ENCODE results near the gene TSPO.
"Not testable (repeated sequence)": the region's sequence is repeated elsewhere in the genome, so short reads cannot be mapped to it uniquely, and the experiment has no call there.

Gene TSPO

DNA sequence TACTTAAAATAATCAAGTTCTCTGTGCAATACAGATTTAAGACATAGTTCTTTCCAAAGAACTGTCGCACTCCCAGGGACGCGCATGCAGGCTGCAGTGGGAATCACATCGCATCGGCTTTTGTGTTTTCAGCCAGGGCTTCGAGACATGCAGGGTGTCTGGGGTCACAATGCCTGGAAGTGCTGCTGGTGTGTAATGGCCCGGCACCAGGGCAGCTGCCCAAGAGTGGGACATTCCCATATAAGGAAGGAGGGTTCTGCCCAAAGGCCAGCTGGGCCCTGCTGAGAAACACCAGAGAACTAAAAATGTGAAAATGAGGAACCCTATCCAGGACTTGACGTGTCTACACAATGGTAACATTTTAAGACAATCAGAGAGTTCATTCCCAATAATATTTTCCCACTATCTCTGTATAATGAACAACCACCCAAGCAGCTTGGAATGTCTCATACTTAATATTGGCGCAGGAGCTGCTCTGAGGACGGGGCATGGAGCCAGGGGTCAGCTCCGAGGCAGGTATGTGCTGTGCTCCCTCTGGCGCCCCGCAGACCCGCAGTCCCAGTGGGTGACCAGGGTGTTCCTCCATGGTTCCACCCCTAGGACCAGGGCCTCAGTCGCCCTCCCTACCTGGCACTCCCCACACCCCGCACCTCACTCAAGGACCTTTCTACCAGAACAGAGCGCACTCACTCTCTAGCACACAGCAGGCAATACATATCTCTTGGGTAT lies 19.4 kb upstream of the TSPO start:
- DNase-seq (ENCODE audit: low spot score): no peak

DNA sequence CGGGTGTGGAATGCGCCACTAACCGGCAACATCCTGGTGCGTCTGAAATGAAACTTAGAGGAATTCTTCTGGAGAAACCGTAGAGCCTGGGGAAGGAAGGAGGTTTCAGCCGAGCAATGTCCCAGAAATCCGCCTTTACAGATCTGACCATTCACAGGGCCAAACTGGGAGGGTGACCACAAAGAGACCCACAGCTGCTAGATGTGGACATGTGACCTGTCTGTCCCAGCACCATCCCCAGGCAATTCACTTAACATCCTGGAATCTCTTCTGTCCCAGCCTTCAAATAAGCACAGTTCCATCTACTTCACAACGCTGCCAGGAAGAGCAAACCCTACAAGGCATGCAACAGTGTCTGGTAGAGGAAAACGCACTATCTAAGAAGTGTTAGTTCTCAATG lies 18.0 kb upstream of the TSPO start:
- DNase-seq (ENCODE audit: low spot score): no peak

DNA sequence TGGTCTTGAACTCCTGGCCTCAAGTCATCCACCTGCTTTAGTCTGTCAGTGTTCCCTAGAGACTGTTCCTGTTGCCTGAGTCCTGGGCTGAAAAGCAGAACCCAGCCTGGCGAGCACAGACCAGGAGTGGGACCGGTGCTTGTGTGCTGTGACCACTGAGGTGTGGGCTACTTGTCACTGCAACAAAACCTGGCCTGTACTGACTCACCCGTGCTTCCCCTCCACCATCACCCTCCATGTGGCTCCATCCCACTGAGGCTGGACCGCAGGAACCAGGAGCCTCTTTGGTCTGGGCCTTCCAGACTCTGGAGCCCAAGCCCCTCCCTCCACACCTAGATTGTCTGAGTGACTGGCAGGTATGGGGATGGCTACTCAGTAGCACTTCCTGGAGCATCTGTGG lies 16.8 kb upstream of the TSPO start:
- DNase-seq (ENCODE audit: low spot score): no peak

DNA sequence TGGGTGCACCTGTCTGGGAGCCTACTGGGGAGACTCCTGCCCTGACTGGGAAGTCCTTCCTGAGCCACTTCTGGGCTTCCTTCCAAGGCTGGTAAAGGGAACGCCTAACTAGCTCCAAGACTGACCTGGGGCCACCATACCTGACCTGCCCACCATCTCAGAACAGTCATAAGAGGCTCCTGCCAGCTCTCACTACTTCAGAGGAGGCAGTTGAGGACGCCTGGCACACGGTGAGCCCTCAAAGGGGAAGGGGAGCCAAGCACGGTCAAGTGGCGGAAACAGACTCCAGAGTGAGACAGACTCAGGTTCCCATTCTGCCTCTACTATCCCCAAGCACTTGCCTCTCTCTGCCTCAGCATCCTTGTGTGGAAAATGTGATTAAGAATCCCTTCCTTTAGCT lies 15.8 kb upstream of the TSPO start:
- DNase-seq (ENCODE audit: low spot score): no peak

DNA sequence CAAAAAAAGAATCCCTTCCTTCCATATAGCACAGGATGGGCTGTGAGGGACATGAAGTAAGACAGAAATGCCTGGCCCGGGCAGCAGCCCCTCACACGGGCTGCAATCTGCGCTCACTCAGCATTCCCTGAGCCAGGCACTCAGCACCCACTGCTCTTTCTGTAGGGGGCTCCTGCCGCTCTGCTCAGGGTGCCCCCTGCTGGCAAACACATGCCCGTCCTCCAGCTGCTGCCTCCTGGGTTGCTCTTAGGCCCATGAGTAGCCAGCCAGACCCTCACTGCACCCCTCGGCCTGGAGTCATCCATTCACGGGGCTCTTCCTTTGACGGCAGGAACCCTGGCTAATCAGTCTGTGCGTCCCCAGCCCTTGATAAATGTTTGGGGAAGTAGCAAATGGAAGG lies 15.1 kb upstream of the TSPO start:
- peak; percentile 88 for DNase-seq (ENCODE audit: low spot score)

DNA sequence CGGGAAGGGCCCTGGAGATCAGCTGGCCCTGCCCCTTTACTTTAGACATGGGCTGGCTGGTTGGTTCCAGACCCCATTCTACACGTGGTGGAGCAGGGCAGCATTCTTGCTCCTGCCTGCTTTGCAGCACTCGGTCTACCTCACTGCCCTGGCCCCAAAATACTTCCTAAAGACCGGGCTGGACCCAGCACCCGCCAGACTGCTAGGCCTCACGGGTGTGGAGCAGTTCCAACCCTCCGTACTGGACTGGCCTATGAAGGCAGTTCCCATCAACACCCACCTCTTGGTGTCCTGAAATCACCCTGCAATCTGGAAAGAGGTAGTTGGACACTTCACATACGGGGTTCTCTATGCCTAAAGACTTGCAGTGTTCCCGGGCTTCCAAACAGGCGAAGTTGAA lies 14.6 kb upstream of the TSPO start:
- DNase-seq (ENCODE audit: low spot score): no peak

DNA sequence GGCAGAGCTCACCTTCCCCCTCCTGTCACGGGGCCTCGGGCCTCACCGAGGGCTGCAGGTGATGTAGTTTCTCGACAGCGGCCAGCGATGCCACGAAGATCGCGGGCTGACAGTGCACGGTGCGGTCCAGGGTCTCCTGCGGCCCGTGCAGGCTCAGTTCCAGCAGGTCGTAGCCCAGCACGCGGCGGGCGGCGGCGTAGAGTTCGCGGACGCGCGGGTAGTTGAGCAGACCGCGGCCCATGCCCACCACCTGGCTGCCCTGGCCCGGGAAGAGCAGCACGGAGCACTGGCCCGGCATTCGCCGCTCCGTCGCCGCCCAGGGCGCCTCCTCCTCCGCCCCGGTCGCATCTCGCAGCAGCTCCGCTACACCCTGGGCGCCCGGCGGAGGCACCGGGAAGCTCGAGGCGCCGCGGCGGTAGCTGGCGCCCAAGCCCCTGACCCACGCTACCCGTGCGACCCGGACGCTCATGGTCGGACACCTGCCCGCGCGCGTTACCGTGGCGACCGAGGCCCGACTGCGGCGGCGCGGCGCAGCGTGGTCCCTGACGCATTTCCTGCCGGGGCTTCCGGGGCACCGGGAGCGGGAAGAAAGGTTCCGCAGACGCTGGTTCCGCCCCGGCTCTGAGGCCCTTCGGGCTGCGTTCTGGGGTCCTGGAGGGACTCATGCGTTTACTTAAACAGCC lies 8.3 kb upstream of the TSPO start, which contains the start of gene MCAT:
MCAT (minus strand) TSS at position 519 of the 683 bp plus-strand sequence; CDS start at position 469, 50 bp downstream.
- peak; percentile 95 for DNase-seq (ENCODE audit: low spot score)

DNA sequence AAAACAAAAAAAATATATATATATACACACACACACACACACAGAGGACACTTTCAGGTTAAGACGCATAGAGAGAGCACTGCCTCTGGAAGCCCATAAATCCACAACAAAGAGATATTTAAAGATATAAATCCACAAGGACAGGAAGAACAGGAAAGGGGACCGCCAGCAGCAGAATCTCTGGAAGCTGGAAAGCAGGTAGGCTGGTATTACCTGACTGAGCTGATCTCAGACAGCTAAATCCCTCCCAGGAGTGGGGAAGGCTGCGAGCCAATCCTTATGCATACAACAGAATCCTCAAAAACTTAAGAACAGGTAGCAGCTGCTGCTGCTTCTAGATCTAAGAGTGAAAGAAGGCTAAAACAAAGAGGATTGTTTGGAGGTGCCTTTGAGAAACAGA lies 6.4 kb upstream of the TSPO start:
- DNase-seq (ENCODE audit: low spot score): no peak

DNA sequence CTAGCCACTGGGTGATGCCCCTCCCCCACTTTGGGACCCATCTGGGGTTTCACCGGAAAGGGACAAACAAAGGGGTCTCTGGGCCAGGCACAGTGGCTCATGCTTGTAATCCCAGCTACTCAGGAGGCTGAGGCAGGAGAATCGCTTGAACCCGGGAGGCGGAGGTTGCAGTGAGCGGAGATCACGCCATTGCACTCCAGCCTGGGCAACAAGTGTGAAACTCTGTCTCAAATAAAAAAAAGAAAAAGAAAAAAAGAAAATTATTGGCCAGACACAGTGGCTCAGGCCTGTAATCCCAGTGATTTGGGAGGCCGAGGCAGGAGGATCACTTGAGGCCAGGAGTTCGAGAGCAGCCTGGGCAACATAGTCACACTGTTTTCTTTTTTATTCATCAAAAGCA lies 6.0 kb upstream of the TSPO start:
- not testable (repeated sequence) for DNase-seq (ENCODE audit: low spot score)

DNA sequence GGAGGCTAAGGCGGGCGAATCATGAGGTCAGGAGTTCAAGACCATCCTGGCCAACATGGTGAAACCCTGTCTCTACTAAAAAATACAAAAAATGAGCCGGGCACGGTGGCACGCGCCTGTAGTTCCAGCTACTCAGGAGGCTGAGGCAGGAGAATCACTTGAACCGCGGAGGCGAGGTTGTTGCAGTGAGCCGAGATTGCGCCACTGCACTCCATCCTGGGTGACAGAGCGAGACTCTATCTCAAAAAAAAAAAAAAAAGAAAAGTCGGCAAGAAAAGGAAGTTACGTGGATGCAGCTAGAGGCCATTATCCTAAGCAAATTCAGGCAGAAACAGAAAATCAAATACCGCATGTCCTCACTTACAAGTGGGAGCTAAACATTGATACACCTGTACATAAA lies 5.0 kb upstream of the TSPO start:
- DNase-seq (ENCODE audit: low spot score): not testable (repeated sequence)

DNA sequence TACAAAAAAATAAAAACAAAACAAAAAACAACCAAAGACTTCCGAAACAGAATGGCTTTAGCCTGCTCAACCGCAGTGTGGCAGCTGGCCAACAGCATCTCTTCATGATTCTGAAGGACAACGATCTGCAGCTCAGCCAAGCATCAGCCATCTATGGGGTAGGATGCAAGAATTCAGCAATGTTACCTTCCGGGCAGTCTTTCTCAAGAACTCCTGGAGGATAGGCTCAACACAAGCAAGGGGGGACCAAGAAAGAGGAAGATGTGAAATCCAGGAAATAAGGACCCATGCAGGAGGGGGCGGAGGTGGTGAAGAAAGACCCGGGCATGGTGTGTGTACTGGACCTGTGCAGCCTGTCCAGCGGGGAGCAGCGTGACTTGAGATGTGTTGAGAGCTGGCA lies 3.5 kb upstream of the TSPO start:
- DNase-seq (ENCODE audit: low spot score): no peak

DNA sequence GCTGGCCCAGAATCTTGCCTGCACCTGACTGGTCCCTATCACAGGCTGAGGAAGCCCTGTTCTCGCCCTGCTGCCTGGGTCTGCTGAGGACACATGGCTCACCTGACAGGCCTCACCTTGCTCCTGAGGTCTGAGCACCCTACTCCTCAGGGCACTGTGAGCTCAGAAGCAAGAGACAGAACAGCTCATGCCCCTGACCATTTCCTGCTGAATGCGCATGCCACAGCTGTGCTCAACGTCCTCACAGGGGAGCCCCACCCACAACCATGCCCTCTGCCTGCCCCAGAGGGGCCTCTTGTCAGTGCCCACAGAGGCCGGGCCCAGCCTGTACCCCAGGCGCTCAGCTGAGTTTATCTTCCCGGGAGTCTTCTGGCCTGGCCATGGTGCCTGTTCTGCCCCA lies 2.8 kb upstream of the TSPO start:
- no peak for DNase-seq (ENCODE audit: low spot score)

DNA sequence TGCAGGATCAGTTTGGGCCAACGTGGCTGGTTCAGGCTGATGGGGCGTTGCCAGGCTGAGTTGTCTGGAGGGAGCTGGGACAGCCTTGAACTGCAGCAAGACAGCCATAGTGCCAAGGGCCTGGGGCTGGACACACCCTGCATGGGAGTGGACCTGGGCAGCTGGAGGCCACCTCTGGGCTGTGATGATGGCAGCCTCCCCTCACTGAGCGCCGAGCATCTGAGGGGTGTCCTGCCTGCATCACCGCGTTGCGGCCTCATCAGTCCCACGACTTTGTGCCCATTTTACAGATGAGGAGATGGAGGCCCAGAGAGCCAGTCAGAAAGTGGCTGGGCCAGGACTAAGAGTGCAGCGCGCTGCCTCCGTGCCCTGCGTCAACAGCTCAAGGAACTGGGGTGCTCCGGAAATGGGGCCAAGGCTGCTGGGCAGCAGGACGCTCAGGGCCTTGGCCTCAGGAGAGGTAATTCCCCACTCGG lies 590 bp upstream of the TSPO start:
- DNase-seq (ENCODE audit: low spot score): no peak

DNA sequence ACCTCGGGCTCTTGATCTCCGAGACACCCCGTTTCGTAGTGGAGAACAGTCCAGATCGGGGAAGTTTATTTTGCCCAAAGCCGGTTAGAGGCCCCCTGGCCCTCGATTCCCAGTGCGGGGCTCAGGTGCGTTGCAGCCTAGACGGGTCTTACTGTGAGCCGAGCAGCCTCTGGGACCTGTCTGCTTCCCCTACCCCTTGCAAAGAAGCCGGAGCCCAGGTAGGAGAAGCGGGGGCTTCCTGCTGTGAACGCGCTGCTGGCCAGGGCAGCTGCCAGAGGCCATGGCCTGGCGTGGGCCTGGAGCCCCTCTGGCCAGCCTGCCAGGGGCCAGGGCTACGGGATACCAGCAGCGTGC lies 621 bp downstream of the TSPO start:
- DNase-seq (ENCODE audit: low spot score): no peak

DNA sequence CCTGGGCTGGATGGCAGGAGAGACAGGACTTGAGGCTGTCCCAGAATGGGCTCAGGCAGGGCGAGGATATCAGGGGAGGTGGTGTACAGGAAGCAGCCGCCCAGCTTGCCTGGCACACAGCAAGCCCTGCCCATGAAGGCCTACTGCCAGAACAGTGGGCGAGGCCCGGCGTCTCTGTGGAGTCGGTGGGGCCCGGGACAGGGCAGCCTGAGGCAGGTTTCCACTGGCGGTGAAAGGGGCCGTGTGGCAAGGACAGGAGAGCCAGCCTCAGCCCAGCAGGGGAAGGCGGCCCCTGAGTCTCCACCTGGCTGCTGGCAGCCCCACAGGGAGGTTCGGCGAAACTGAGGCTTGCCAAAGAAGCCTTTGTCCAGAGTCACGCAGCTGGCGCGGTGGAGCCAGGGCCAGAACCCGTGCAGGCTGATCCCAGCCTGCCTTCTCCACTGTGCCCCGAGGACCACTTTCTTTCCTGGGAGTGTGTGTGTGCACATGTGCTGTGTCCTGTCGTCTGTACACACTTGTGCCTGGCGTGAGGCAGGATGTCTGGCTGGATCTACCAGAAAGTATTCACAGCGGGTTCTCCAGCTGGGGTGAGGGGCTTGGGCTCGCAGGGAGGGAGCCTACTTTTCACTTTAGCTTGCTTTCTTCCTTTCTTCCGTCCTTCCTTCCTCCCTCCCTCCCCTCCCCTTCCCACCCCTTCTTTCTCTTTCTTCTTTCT lies 1.2 kb downstream of the TSPO start:
- DNase-seq (ENCODE audit: low spot score): no peak

DNA sequence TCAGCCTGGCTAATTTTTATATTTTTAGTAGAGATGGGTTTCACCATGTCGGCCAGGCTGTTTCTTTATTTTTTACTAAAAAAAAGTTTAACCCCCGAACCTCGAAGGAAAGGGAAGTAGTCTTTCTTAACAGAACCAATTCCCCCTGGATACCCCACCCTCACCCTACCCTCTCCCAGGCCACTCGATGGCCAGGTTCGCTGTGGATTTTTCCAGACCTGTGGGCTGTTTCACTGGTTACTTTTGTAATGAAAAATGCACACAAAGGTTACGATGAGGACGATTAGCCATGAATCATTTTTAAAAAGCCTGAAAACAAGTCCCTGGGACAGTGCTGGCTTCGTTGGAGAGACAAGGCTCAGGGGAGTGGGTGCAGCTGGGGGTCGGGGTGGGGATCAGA lies 2.5 kb downstream of the TSPO start:
- no peak for DNase-seq (ENCODE audit: low spot score)

DNA sequence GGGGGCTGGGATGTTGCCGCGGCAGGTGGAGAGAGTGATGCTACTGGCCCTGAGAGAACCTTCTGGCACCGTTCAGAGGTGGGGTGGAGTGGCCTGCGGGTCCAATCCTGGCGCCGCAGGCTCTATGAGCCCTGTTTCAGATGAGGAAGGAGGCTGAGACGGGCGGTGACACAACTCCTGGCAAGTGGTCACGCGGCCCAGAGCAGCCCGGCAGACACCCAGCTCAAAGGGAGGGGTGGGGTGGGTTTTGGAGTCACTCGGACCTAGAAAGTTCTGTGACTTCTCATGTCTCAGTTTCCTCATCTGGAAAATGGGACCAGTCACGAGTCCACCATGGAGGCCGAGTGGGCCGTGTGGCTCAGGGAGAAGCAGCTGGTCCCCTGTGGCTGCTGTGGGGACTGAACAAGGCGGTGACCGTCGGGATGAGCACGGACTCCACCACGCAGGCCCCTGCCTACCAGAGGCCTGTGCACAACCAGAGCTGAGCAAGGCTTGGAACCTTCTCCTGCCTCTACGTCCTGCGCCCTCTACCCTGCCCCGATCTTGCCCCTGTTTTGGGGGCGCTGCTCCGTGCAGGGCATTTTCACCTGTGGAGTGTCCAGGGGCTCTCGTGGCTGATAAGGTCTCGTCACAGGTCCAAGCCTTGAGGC lies 3.7 kb downstream of the TSPO start:
- DNase-seq (ENCODE audit: low spot score): no peak

DNA sequence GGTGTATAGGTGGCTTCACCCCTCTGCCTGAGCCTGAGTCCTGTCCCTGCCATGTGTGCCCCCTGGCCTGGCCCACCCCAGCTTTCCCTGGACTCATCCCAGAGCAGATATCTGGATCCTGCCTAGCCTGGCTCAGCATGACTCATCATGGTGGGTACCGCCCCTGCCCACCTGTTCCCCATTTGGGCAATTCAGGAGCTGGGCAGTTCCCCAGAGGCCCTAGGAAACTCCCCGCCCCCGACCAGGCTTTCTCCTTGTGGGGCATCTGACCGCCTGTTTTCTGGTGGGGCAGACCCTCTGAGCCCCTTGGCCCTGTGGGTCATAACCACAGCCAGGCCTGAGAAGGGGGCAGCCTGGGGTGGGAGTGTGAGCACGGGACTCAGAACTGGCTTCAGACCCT lies 4.4 kb downstream of the TSPO start:
- DNase-seq (ENCODE audit: low spot score): no peak

DNA sequence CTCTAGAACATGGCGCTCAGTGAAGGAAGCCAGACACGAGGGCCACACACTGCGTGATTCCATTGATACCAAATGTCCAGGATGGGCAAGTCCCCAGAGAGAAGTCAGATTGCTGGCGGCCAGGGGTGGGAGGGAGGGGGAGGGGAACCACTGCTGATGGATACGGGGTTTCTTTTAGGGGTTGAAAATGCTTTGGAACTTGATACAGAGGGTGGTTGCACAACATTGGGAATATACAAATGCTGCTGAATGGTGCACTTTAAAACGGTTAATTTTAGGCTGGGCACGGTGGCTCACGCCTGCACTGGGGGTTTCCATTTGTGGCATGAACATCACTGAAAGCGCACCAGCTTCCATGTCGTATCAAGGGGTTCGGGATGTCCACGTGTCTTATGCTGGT lies 5.1 kb downstream of the TSPO start:
- no peak for DNase-seq (ENCODE audit: low spot score)

DNA sequence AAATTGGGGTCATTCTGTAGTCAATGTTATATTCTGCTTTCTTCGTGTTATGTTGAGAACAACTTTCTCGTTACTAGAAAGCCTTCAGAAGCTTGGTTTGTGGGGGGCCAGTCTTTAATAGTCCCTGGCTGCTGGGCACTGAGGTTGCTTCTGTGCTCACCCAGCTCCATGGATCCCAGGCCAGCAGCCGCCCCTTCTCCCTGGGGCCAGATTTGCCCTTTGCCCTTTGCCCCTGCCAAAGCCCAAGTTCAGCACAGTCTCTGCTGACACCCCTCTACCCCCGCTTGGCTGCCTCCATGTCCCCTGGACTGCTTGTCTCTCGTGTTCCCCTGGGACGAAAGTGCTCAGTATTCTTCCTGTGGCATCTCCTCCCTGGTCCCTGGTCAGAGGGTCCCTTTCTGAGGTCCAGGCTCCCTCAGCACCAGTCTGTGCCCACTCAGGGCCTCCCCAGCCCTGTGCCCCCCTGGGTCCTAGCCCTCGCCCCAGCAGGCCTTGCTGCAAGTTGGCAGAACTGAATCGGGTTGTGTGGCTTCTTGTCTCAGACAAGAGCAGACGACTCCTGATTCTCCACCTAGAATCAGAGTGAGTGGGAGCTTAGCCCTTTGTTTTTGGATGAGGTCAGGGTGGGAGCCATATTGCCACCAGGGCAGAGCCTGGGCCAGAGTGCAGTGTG lies 6.7 kb downstream of the TSPO start:
- no peak for DNase-seq (ENCODE audit: low spot score)

DNA sequence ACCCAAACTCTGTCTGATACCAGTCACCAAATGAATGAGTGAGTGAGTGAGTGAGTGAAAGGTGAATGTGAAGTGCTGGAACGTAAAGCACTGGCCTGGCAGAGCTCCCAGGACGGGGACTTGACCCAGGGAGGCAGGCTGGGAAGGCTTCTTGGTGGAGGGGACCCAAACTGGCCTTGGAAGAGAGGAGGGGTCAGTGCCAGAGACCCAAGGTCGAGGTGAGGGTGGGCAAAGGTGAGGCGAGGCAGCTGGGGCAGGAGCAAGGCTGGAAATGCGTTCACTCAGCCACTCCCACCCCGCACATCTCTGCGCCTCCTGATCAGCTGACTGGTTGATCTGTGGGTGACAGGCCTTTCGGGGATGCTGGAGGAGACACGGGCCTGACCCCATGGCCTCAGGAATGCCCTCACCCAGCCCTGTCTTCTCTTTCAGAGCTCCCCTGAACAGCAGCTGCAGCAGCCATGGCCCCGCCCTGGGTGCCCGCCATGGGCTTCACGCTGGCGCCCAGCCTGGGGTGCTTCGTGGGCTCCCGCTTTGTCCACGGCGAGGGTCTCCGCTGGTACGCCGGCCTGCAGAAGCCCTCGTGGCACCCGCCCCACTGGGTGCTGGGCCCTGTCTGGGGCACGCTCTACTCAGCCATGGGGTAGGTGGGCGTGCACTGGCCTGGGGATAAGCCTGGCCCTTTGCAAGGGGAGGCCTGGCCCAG lies 7.6 kb downstream of the TSPO start:
- DNase-seq (ENCODE audit: low spot score): no peak
